PC-9 (cell line): ENCODE measurements around the gene NVL. TPM values are rescaled to one million over a fixed set of nuclear protein-coding genes. Genes with fewer than 3 reads are reported as not detected.
"Not testable (repeated sequence)": the region's sequence is repeated elsewhere in the genome, so short reads cannot be mapped to it uniquely, and the experiment has no call there.

ENCODE experiments used
- BruUV-seq: library from RNA; stranded (reverse); fragments of 400-500 nt; replicated peaks from 2 replicates; lab custom pipeline; 2021; lab: Mats Ljungman, UMichigan
- CTCF ChIA-PET: fragments of 300-600 bp; sonication (Branson Sonifier 250); formaldehyde crosslinking; loops from one replicate; lab custom pipeline; 2022; ENCODE audit warnings: antibody characterized with exemption; lab: Charles Lee
- POLR2A ChIA-PET: fragments of 300-600 bp; sonication (Branson Sonifier 250); formaldehyde crosslinking; loops from one replicate; lab custom pipeline; 2022; ENCODE audit warnings: antibody characterized with exemption; ENCODE audit not compliant: unreplicated experiment; lab: Charles Lee
- DNase-seq, 2 experiments: peaks; one replicate each; pipeline versions ENCODE4 v3.0.0 to v3.0.0-alpha.2; 2015 to 2022; ENCODE audit warnings: mixed read lengths in 1 of 2
- H2AFZ ChIP-seq: fragments of 200-600 bp; sonication (generic); 2 replicates; pipeline ENCODE4 v1.8.1; 2017; ENCODE audit warnings: antibody characterized with exemption
- H3F3A ChIP-seq: fragments of 200-600 bp; sonication (generic); 2 replicates; pipeline ENCODE4 v1.8.1; 2017; ENCODE audit warnings: antibody characterized with exemption, mild to moderate bottlenecking, low read depth; ENCODE audit not compliant: insufficient read depth
- H3K27ac ChIP-seq: fragments of 200-600 bp; sonication (generic); 2 replicates; pipeline ENCODE4 v1.6.1; 2016; ENCODE audit warnings: mixed run types
- H3K27me3 ChIP-seq: fragments of 200-600 bp; sonication (generic); 2 replicates; pipeline ENCODE4 v1.6.1; 2016; ENCODE audit warnings: low read depth, mixed run types; ENCODE audit not compliant: insufficient read depth
- H3K36me3 ChIP-seq: fragments of 200-600 bp; sonication (generic); 2 replicates; pipeline ENCODE4 v1.6.1; 2016; ENCODE audit warnings: low read depth, mixed run types
- H3K4me1 ChIP-seq: fragments of 200-600 bp; sonication (generic); replicated peaks from 2 replicates; pipeline ENCODE4 v1.6.1; 2016; ENCODE audit warnings: mixed run types; ENCODE audit not compliant: insufficient read depth
- H3K4me2 ChIP-seq: fragments of 200-600 bp; sonication (generic); 2 replicates; pipeline ENCODE4 v1.6.1; 2017; ENCODE audit warnings: mixed run types
- H3K4me3 ChIP-seq: fragments of 200-600 bp; sonication (generic); 2 replicates; pipeline ENCODE4 v1.6.1; 2016; ENCODE audit warnings: mixed run types
- H3K79me2 ChIP-seq: fragments of 200-600 bp; sonication (generic); 2 replicates; pipeline ENCODE4 v1.6.1; 2017; ENCODE audit warnings: low read depth, mixed run types
- H3K9me2 ChIP-seq: fragments of 200-600 bp; sonication (generic); 2 replicates; pipeline ENCODE4 v1.8.1; 2017; ENCODE audit warnings: mild to moderate bottlenecking; ENCODE audit not compliant: insufficient read depth
- H3K9me3 ChIP-seq: fragments of 200-600 bp; sonication (generic); 2 replicates; pipeline ENCODE4 v1.8.1; 2016; ENCODE audit warnings: low read depth; ENCODE audit not compliant: insufficient read depth
- H4K20me1 ChIP-seq: fragments of 200-600 bp; sonication (generic); 2 replicates; pipeline ENCODE4 v1.8.1; 2017; ENCODE audit not compliant: insufficient read depth
- EZH2 ChIP-seq: fragments of 200-600 bp; sonication (generic); IDR thresholded peaks from 2 replicates; pipeline ENCODE4 v1.8.0; 2017; ENCODE audit warnings: antibody characterized with exemption, low read depth
- intact Hi-C: fragments of 100-400 bp; cut with micrococcal nuclease; formaldehyde crosslinking; loops from one replicate; pipeline ENCODE4 v1.10.0; 2022; ENCODE audit not compliant: unreplicated experiment
- total RNA-seq: library from RNA; stranded (reverse); gene quantifications from 2 replicates; pipeline ENCODE4 v1.2.3, GENCODE V29; 2021
- TF ChIP-seq, protein P1 (sequence below): fragments of 200-600 bp; sonication (generic); conservative IDR thresholded peaks from 2 replicates; pipeline ENCODE4 v1.6.1; 2017; ENCODE audit warnings: mixed run types, antibody characterized with exemption, mild to moderate bottlenecking, moderate library complexity

Gene NVL
- total RNA-seq, 1 experiment from 2014 or later, result 36.1 TPM

DNA sequence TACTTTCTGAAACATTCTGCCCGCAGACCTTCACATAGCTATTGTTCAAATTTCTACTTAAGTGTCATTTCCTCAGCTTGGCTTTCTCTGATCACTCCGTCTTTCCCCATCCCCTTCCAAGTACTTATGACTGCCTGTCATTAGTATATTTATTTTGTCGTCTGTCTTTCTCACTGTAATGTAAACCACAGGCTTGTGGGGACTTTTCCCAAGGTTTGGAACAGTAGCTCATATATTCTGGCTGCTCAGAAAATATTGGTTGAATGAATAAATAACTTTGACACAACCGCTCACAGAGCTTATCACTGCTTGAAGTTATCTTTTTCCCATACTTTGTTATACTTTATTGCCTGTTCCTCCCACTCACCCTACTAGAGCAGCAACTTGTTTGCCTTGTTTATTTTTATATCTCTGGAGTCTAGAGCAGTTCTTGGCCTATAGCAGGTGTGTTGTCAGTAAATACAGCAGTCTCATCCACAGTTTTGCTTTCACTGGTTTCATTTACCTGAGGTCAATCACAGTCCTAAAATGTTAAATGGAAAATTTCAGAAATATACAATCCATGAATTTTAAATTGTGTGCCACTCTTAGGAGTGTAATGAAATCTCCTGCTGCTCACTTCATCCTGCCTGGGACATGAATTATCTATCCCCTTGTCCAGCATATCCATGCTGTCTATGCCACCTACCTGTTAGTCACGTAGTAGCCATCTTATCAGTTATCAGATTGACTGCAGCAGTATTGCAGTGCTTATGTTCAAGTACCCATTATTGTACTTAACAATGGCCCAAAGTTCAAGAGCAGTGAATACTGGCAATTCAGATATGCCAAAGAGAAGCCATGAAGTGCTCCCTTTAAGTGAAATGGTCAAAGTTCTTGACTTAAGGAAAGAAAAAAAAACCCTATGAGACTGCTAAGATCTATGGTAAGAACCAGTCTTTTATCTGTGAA is 24.3 kb upstream of the NVL start:
- Histone ChIP-seq H3K4me2 (no peak overlapping the region), H3K36me3 (no peaks in the 10 kb centered on the region), H3K79me2 (peaks cover 22% of the 10 kb centered on the region), H3K9me3 (no peaks in the 10 kb centered on the region), H3K27ac (no peak overlapping the region), H3K4me1 (peaks cover 14% of the 10 kb centered on the region), H3K27me3 (no peaks in the 10 kb centered on the region), H2AFZ (no peak overlapping the region), H3K4me3 (no peak overlapping the region), H3F3A (peaks cover 5% of the 10 kb centered on the region; the same call in 1 of the 2 replicates), H4K20me1 (peaks cover 4% of the 10 kb centered on the region; the same call in 1 of the 2 replicates), H3K9me2 (no peaks in the 10 kb centered on the region)
- intact Hi-C loops, result no loop called here
- no peak for DNase-seq
- no peak for TF ChIP-seq EZH2
- TF ChIP-seq, protein P1, sequence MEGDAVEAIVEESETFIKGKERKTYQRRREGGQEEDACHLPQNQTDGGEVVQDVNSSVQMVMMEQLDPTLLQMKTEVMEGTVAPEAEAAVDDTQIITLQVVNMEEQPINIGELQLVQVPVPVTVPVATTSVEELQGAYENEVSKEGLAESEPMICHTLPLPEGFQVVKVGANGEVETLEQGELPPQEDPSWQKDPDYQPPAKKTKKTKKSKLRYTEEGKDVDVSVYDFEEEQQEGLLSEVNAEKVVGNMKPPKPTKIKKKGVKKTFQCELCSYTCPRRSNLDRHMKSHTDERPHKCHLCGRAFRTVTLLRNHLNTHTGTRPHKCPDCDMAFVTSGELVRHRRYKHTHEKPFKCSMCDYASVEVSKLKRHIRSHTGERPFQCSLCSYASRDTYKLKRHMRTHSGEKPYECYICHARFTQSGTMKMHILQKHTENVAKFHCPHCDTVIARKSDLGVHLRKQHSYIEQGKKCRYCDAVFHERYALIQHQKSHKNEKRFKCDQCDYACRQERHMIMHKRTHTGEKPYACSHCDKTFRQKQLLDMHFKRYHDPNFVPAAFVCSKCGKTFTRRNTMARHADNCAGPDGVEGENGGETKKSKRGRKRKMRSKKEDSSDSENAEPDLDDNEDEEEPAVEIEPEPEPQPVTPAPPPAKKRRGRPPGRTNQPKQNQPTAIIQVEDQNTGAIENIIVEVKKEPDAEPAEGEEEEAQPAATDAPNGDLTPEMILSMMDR, result no peak
- ChIA-PET CTCF (no interaction called here), POLR2A (interaction anchor here (0.5 kb wide), 1 partner anchor 513 kb away, joined by 3 read pairs; no protein-coding TSS in a partner anchor)
- BruUV-seq, result no TSS peak

DNA sequence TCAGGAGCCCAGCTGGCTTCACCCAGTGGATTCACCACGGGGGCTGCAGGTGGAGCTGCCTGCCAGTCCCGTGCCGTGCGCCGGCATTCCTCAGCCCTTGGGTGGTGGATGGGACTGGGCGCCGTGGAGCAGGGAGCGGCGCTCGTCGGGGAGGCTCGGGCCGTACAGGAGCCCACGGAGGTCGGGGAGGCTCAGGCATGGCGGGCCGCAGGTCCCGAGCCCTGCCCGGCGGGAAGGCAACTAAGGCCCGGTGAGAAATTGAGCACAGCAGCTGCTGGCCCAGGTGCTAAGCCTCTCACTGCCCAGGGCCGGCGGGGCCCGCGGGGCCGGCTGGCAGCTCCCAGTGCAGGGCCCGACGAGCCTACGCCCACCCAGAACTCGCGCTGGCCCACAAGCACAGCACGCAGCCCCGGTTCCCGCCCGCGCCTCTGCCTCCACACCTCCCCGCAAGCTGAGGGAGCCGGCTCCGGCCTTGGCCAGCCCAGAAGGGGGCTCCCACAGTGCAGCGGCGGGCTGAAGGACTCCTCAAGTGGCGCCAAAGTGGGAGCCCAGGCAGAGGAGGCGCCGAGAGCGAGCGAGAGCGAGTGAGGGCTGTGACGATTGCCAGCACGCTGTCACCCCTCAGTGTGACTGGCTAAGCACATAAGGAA is 22.6 kb upstream of the NVL start:
- H3K27ac ChIP-seq, H3K79me2 ChIP-seq, BruUV-seq, H2AFZ ChIP-seq, POLR2A ChIA-PET, DNase-seq, H3K9me3 ChIP-seq, H3K4me2 ChIP-seq, H3F3A ChIP-seq, intact Hi-C loops, H3K4me3 ChIP-seq, H3K36me3 ChIP-seq, H3K27me3 ChIP-seq, CTCF ChIA-PET, H4K20me1 ChIP-seq, H3K9me2 ChIP-seq, H3K4me1 ChIP-seq: not testable (repeated sequence)

DNA sequence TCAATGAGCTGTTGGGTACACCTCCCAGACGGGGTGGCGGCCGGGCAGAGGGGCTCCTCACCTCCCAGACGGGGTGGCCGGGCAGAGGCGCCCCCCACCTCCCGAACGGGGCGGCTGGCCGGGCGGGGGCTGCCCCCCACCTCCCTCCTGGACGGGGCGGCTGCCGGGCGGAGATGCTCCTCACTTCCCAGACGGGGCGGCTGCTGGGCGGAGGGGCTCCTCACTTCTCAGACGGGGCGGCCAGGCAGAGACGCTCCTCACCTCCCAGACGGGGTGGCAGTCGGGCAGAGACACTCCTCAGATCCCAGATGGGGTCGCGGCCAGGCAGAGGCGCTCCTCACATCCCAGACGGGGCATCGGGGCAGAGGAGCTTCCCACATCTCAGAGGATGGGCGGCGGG is 19.7 kb upstream of the NVL start:
- H3K36me3 ChIP-seq, POLR2A ChIA-PET, H3K4me3 ChIP-seq, DNase-seq, H3K4me1 ChIP-seq, H3K9me2 ChIP-seq, H3K27ac ChIP-seq, H3K9me3 ChIP-seq, H3K4me2 ChIP-seq, H3K27me3 ChIP-seq, H2AFZ ChIP-seq, intact Hi-C loops, H3F3A ChIP-seq, BruUV-seq, CTCF ChIA-PET, H3K79me2 ChIP-seq, H4K20me1 ChIP-seq: not testable (repeated sequence)

DNA sequence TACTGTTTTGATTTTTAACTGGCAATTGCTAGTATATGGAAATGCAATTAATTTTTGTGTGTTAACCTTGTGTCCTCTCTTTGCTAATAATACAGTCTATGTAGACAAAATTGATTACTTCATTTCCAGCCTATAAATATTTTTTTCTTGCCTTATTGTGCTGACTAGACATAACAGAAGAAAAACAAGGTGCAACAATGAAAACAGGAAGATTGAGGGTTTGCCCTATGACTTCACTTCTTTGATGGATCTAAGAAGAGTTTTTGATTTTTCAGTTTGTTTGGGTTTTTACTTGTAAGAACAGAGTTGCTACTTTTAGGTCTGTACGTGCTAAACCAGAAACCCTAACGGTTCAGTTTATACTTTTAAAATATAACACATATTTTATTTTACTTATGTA is 18.2 kb upstream of the NVL start:
- H4K20me1 ChIP-seq, result no peaks in the 10 kb centered on the region
- no peak overlapping the region for H3K27ac ChIP-seq
- TF ChIP-seq EZH2, result no peak
- TF ChIP-seq, protein P1, result no peak
- H3K4me3 ChIP-seq, result no peak overlapping the region
- H3K36me3 ChIP-seq, result no peaks in the 10 kb centered on the region
- intact Hi-C loops, result no loop called here
- H3K9me2 ChIP-seq, result no peaks in the 10 kb centered on the region
- no peak overlapping the region for H3K4me2 ChIP-seq
- BruUV-seq, result no TSS peak
- no peak overlapping the region for H2AFZ ChIP-seq
- no peaks in the 10 kb centered on the region for H3K27me3 ChIP-seq
- no peaks in the 10 kb centered on the region for H3K4me1 ChIP-seq
- DNase-seq, result no peak
- ChIA-PET CTCF (no interaction called here), POLR2A (no interaction called here)
- H3K79me2 ChIP-seq, result no peaks in the 10 kb centered on the region
- peaks cover 20% of the 10 kb centered on the region for H3K9me3 ChIP-seq
- no peaks in the 10 kb centered on the region for H3F3A ChIP-seq
